H1 (cell line): ENCODE data around the gene AHRR. TPM values are rescaled to one million over a fixed set of nuclear protein-coding genes. Genes with fewer than 3 reads are reported as not detected.

Experiments
- CTCF ChIA-PET: fragments of 300-600 bp; sonication (Branson Sonifier 250); formaldehyde crosslinking; loops from one replicate; lab custom pipeline; 2021; ENCODE audit not compliant: partially characterized antibody; lab: Charles Lee
- POLR2A ChIA-PET: fragments of 300-600 bp; sonication (Branson Sonifier 250); formaldehyde crosslinking; loops from one replicate; lab custom pipeline; 2021; ENCODE audit warnings: inconsistent platforms; ENCODE audit not compliant: partially characterized antibody; lab: Charles Lee
- DNase-seq, 2 experiments: peaks; one replicate each; pipeline versions ENCODE4 v3.0.0 to v3.0.0-alpha.2; 2010 to 2022; ENCODE audit warnings: low spot score in 2 of 2, low read depth in 1 of 2, mixed read lengths in 1 of 2
- FAIRE-seq: peaks from 2 replicates; lab custom pipeline; 2011; peaks lifted over from hg19 to GRCh38; lab: Jason Lieb, UNC
- H2AFZ ChIP-seq: 2 replicates; pipeline ENCODE4 v1.8.1; 2012; ENCODE audit warnings: low read length, inconsistent platforms
- H2AK5ac ChIP-seq: 2 replicates; pipeline ENCODE4 v1.6.1; 2013; ENCODE audit warnings: low read depth, low read length
- H2BK120ac ChIP-seq: replicated peaks from 2 replicates; pipeline ENCODE3; 2013; ENCODE audit warnings: low read depth, low read length, inconsistent platforms
- H2BK12ac ChIP-seq: 2 replicates; pipeline ENCODE4 v1.6.1; 2013; ENCODE audit warnings: low read depth, low read length
- H2BK15ac ChIP-seq: 2 replicates; pipeline ENCODE4 v1.6.1; 2013; ENCODE audit warnings: low read length
- H2BK20ac ChIP-seq: 2 replicates; pipeline ENCODE4 v1.6.1; 2013; ENCODE audit warnings: low read length
- H2BK5ac ChIP-seq: 2 replicates; pipeline ENCODE4 v1.6.1; 2013; ENCODE audit warnings: low read depth, low read length
- H3K14ac ChIP-seq: 2 replicates; pipeline ENCODE4 v1.6.1; 2013; ENCODE audit warnings: inconsistent platforms; ENCODE audit not compliant: insufficient read length
- H3K18ac ChIP-seq: 2 replicates; pipeline ENCODE4 v1.6.1; 2013; ENCODE audit warnings: low read length; ENCODE audit errors: extremely low read depth
- H3K23ac ChIP-seq: 2 replicates; pipeline ENCODE4 v1.6.1; 2013; ENCODE audit warnings: inconsistent platforms; ENCODE audit not compliant: insufficient read length
- H3K23me2 ChIP-seq: 2 replicates; pipeline ENCODE4 v1.6.1; 2013; ENCODE audit warnings: low read depth, low read length
- H3K27ac ChIP-seq: 2 replicates; pipeline ENCODE4 v1.6.1; 2011; ENCODE audit warnings: low read depth, low read length, inconsistent platforms
- H3K27me3 ChIP-seq, 4 experiments: replicated peaks in 1 of 4; 1 replicate in 1 of 4; 2 replicates in 3 of 4; pipeline versions ENCODE4 v1.6.1 to v1.8.1; 2011 to 2013; ENCODE audit warnings: low read length in 3 of 4, mild to moderate bottlenecking in 3 of 4, inconsistent platforms in 2 of 4, mixed read lengths in 2 of 4, moderate library complexity in 1 of 4; ENCODE audit not compliant: control insufficient read depth in 3 of 4, insufficient read depth in 3 of 4; ENCODE audit errors: extremely low read depth in 1 of 4
- H3K36me3 ChIP-seq, 4 experiments: 2 replicates each; pipeline versions ENCODE4 v1.6.1 to v1.8.1; 2011 to 2013; ENCODE audit warnings: mild to moderate bottlenecking in 4 of 4, low read length in 3 of 4, moderate library complexity in 2 of 4, control low read depth in 1 of 4, inconsistent platforms in 1 of 4; ENCODE audit not compliant: insufficient read depth in 4 of 4, control insufficient read depth in 2 of 4
- H3K4ac ChIP-seq: replicated peaks from 2 replicates; pipeline ENCODE3; 2013; ENCODE audit warnings: low read length, low read depth, mixed read lengths, inconsistent platforms; ENCODE audit not compliant: insufficient read length
- H3K4me1 ChIP-seq, 4 experiments: replicated peaks in 1 of 4; 1 replicate in 1 of 4; 2 replicates in 3 of 4; pipeline versions ENCODE4 v1.6.1 to v1.8.1; 2011 to 2013; ENCODE audit warnings: low read length in 3 of 4, inconsistent platforms in 2 of 4, mixed read lengths in 1 of 4; ENCODE audit not compliant: insufficient read depth in 4 of 4, control insufficient read depth in 3 of 4
- H3K4me2 ChIP-seq, 2 experiments: 2 replicates each; pipeline versions ENCODE4 v1.6.1 to v1.8.1; 2011 to 2013; ENCODE audit warnings: low read depth in 2 of 2, low read length in 2 of 2, control low read depth in 1 of 2, inconsistent platforms in 1 of 2, mild to moderate bottlenecking in 1 of 2; ENCODE audit not compliant: insufficient read depth in 1 of 2
- H3K4me3 ChIP-seq, 4 experiments: fragments of 200-600, 300-600 bp in 1 of 4; sonication (generic), shearing (Covaris generic), sonication (Bioruptor Twin) in 1 of 4; 2 replicates each; pipeline versions ENCODE4 v1.5.1 to v1.8.1; 2011 to 2016; ENCODE audit warnings: low read length in 4 of 4, low read depth in 3 of 4, control low read depth in 2 of 4, inconsistent platforms in 2 of 4, mild to moderate bottlenecking in 2 of 4, mixed read lengths in 1 of 4, moderate library complexity in 1 of 4; ENCODE audit not compliant: insufficient read depth in 2 of 4; ENCODE audit errors: extremely low read depth in 1 of 4
- H3K56ac ChIP-seq: replicated peaks from 2 replicates; pipeline ENCODE3; 2013; ENCODE audit warnings: low read depth, mild to moderate bottlenecking, mixed read lengths, low read length, inconsistent platforms; ENCODE audit not compliant: insufficient read length
- H3K79me1 ChIP-seq: 2 replicates; pipeline ENCODE4 v1.6.1; 2013; ENCODE audit warnings: low read depth, low read length, control low read depth
- H3K79me2 ChIP-seq, 2 experiments: 2 replicates each; pipeline versions ENCODE4 v1.6.1 to v1.8.1; 2012 to 2013; ENCODE audit warnings: low read length in 2 of 2, mild to moderate bottlenecking in 2 of 2, inconsistent platforms in 1 of 2; ENCODE audit not compliant: insufficient read depth in 2 of 2, control insufficient read depth in 1 of 2
- H3K9ac ChIP-seq, 4 experiments: replicated peaks in 1 of 4; 1 replicate in 1 of 4; 2 replicates in 3 of 4; pipeline versions ENCODE4 v1.6.1 to v1.8.1; 2011 to 2013; ENCODE audit warnings: low read depth in 3 of 4, low read length in 3 of 4, control low read depth in 2 of 4, mild to moderate bottlenecking in 2 of 4, moderate library complexity in 2 of 4, inconsistent platforms in 1 of 4; ENCODE audit errors: extremely low read depth in 1 of 4
- H3K9me3 ChIP-seq, 2 experiments: 2 replicates each; pipeline versions ENCODE4 v1.6.1 to v1.8.1; 2012 to 2013; ENCODE audit warnings: mild to moderate bottlenecking in 2 of 2, moderate library complexity in 2 of 2, control low read depth in 1 of 2, inconsistent platforms in 1 of 2, low read depth in 1 of 2, low read length in 1 of 2, mixed read lengths in 1 of 2; ENCODE audit not compliant: insufficient read depth in 2 of 2
- H4K20me1 ChIP-seq, 2 experiments: replicated peaks in 1 of 2; 2 replicates each; pipeline versions ENCODE3 to v1.8.1; 2011 to 2013; ENCODE audit warnings: inconsistent platforms in 2 of 2, low read length in 2 of 2, mild to moderate bottlenecking in 1 of 2; ENCODE audit not compliant: insufficient read depth in 2 of 2, control insufficient read depth in 1 of 2
- H4K5ac ChIP-seq: 2 replicates; pipeline ENCODE4 v1.6.1; 2013; ENCODE audit warnings: low read length, low read depth, mixed read lengths, inconsistent platforms; ENCODE audit not compliant: insufficient read length
- H4K8ac ChIP-seq: 2 replicates; pipeline ENCODE4 v1.8.0; 2013; ENCODE audit warnings: mild to moderate bottlenecking, moderate library complexity, low read length, inconsistent platforms; ENCODE audit not compliant: insufficient read depth; ENCODE audit errors: extremely low read depth
- H4K91ac ChIP-seq: replicated peaks from 2 replicates; pipeline ENCODE3; 2013; ENCODE audit warnings: low read length, mixed read lengths, inconsistent platforms; ENCODE audit not compliant: insufficient read length
- CREB1 ChIP-seq: IDR thresholded peaks from 2 replicates; pipeline ENCODE4 v1.6.1; 2012; ENCODE audit warnings: inconsistent platforms
- GTF2F1 ChIP-seq: IDR thresholded peaks from 2 replicates; pipeline ENCODE4 v1.6.1; 2012; ENCODE audit warnings: low read depth, low read length, improper control_type of control experiment, borderline replicate concordance
- NANOG ChIP-seq: IDR thresholded peaks from 2 replicates; pipeline ENCODE4 v1.6.1; 2011; ENCODE audit warnings: low read length, low read depth, mild to moderate bottlenecking, inconsistent platforms; ENCODE audit not compliant: insufficient read depth, poor library complexity, severe bottlenecking
- SIN3A ChIP-seq, 2 experiments: IDR thresholded peaks in 1 of 2; conservative IDR thresholded peaks in 1 of 2; 2 replicates each; pipeline ENCODE4 v1.6.1; 2011 to 2012; ENCODE audit warnings: low read length in 2 of 2, improper control_type of control experiment in 1 of 2, low read depth in 1 of 2, mild to moderate bottlenecking in 1 of 2
- WGBS, 2 experiments: shearing (Covaris generic) in 1 of 2; methylation state at CpG; one replicate each; pipeline versions ENCODE4 v1.1.6 to v1.1.7; 2013 to 2015; ENCODE audit warnings: low lambda C conversion rate in 2 of 2, mixed read lengths in 2 of 2, inconsistent platforms in 1 of 2, low coverage in 1 of 2, missing lambda C conversion rate in 1 of 2; ENCODE audit not compliant: insufficient replicate concordance in 2 of 2, insufficient coverage in 1 of 2, insufficient read length in 1 of 2; ENCODE audit errors: extremely low coverage in 1 of 2, missing lambda C conversion rate in 1 of 2; 5-methylcytosine and 5-hydroxymethylcytosine counted together
- polyA plus RNA-seq, 7 experiments: library from polyadenylated mRNA; depleted of rRNA in 3 of 7; stranded (reverse) in 5 of 7; unstranded in 2 of 7; fragments of >200 nt in 5 of 7; fragments of 200-250 nt in 2 of 7; gene quantifications; 1 replicate in 5 of 7; 2 replicates in 1 of 7; 4 replicates in 1 of 7; pipeline versions ENCODE4 v1.2.1 to v1.2.3, GENCODE V29; 2011 to 2013; ENCODE audit warnings: missing spikeins in 2 of 7, mixed read lengths in 2 of 7
- total RNA-seq: library from RNA; stranded (reverse); fragmentation: NEBNext Ultra II Directional; extraction: Animal tissue kit (Norgen Biotek cat#: 25700); gene quantifications from 2 replicates; pipeline ENCODE4 v1.2.1, GENCODE V29; 2021
- TF ChIP-seq, protein P1 (sequence below), 3 experiments: IDR thresholded peaks; 1 replicate in 2 of 3; 2 replicates in 1 of 3; pipeline versions ENCODE4 v1.5.1 to v1.6.1; 2011; ENCODE audit warnings: low read length in 3 of 3, mild to moderate bottlenecking in 3 of 3, inconsistent platforms in 2 of 3, low read depth in 1 of 3, moderate library complexity in 1 of 3; ENCODE audit not compliant: insufficient read depth in 1 of 3; ENCODE audit errors: control extremely low read depth in 1 of 3
- TF ChIP-seq, protein P2 (sequence below): IDR thresholded peaks from 2 replicates; pipeline ENCODE4 v1.6.1; 2011; ENCODE audit warnings: low read depth, mild to moderate bottlenecking, low read length; ENCODE audit not compliant: insufficient read depth
- TF ChIP-seq, protein P3 (sequence below): IDR thresholded peaks from 2 replicates; pipeline ENCODE4 v1.6.1; 2012; ENCODE audit warnings: inconsistent platforms

The AHRR gene
- total and polyA plus RNA-seq, 2 of the 8 experiments (the other 6 are each of a cell fraction or from before 2014, with no cell fraction given), result 0.41 to 0.80 TPM

DNA sequence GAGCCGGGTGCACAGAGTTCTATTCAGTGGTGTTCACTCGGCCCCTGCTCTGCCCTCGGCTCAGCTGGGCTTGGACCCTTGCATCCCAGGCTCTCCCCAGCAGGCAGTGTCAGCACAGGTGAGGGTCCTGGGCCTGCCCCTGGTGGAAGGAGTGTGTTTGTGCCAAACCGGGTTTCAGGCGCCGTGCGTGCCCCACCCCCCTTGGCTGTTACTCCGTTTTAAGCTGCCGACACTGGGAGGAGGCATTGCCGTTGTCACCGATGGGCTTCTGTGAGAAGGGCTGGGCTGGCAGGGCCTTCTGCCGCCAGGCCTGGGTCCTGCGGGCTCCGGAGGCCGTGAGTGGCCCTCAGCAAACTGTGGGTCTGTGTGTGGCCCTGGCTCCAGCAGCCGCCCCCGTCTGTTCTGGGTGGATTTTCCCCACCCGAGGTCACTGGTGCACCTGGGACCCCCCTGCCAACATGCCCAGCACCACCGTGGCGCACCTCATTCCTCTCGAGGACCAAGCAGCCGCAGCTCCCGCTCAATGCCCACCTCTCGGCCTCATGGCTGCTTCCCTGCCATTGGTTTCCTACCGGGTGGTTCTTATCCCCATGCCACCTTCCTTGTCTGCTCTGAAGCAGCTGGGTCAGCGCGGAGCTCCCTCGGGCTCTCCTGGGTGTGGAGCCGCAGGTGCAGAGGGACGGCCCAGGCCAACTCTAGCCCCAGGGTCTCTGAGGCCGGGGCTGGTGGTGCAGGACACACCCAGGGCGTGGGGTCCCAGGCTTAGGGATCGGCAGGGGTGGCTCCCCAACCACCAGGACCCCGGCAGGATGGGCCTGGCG is 77.2 kb downstream of the AHRR start:
- Histone ChIP-seq H3K9me3 (no peaks in the 10 kb centered on the region), H2AK5ac (no peak overlapping the region), H2BK15ac (no peak overlapping the region), H2BK20ac (no peak overlapping the region), H3K14ac (no peak overlapping the region), H2BK120ac (no peak overlapping the region), H2BK12ac (peak overlapping the region; percentile 75; the same call in 1 of the 2 replicates), H3K79me2 (no peaks in the 10 kb centered on the region), H3K4ac (no peak overlapping the region), H3K27me3 (peaks cover 0 to 3% (median 2%) of the 10 kb centered on the region in 4 experiments; a peak in 3 of 7 replicates), H3K18ac (no peak overlapping the region; the same call in 1 of the 2 replicates), H3K4me2 (no peak overlapping the region), H4K20me1 (no peaks in the 10 kb centered on the region), H3K36me3 (no peaks in the 10 kb centered on the region), H3K23me2 (no peaks in the 10 kb centered on the region), H2BK5ac (0 out of 2 replicates have a peak overlapping the region, but pooled peaks have one; percentile 39), H2AFZ (no peak overlapping the region), H3K4me1 (peaks cover 0 to 16% (median 11%) of the 10 kb centered on the region in 4 experiments; a peak in 5 of 7 replicates), H3K27ac (peak overlapping the region; percentile 47), H4K5ac (no peak overlapping the region), H3K9ac (no peak overlapping the region), H3K79me1 (no peaks in the 10 kb centered on the region), H4K8ac (peak overlapping the region; percentile 82), H4K91ac (no peak overlapping the region), H3K4me3 (no peak overlapping the region), H3K56ac (no peak overlapping the region), H3K23ac (no peak overlapping the region)
- WGBS, 2 experiments, result 87% methylated on average over 32 of the region's 35 CpGs; no CpG with 5 or more reads in 1 of the 2 experiments
- FAIRE-seq (no peak), DNase-seq (peak in 1 of 2 experiments; percentile 52)
- CTCF ChIA-PET, result interaction anchor here (0.8 to 2.8 kb wide), 6 partner anchors 9 to 80 kb away, joined by 3 to 13 read pairs (median 5); partner anchors contain the start of gene AHRR
- POLR2A ChIA-PET, result interaction anchor here (0.6 to 1.3 kb wide), 4 partner anchors 20 to 80 kb away, joined by 3 to 5 read pairs (median 3); no protein-coding TSS in a partner anchor
- TF ChIP-seq GTF2F1 (no peak), SIN3A (conservative IDR thresholded peaks at IDR 0.05 in 1 of 2, IDR thresholded peaks at IDR 0.05 in 1 of 2; ENCODE audit: low read depth in 1 of 2, low read length in 2 of 2) (no peak), NANOG (no peak), CREB1 (no peak)
- TF ChIP-seq, protein P1, sequence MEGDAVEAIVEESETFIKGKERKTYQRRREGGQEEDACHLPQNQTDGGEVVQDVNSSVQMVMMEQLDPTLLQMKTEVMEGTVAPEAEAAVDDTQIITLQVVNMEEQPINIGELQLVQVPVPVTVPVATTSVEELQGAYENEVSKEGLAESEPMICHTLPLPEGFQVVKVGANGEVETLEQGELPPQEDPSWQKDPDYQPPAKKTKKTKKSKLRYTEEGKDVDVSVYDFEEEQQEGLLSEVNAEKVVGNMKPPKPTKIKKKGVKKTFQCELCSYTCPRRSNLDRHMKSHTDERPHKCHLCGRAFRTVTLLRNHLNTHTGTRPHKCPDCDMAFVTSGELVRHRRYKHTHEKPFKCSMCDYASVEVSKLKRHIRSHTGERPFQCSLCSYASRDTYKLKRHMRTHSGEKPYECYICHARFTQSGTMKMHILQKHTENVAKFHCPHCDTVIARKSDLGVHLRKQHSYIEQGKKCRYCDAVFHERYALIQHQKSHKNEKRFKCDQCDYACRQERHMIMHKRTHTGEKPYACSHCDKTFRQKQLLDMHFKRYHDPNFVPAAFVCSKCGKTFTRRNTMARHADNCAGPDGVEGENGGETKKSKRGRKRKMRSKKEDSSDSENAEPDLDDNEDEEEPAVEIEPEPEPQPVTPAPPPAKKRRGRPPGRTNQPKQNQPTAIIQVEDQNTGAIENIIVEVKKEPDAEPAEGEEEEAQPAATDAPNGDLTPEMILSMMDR (IDR thresholded peaks at IDR 0.05; ENCODE audit: control extremely low read depth in 1 of 3, insufficient read depth in 1 of 3, low read depth in 1 of 3, low read length in 3 of 3), result peak in 2 of 3 experiments; percentile 18 to 19; a peak in 3 of 4 replicates
- TF ChIP-seq, protein P2, sequence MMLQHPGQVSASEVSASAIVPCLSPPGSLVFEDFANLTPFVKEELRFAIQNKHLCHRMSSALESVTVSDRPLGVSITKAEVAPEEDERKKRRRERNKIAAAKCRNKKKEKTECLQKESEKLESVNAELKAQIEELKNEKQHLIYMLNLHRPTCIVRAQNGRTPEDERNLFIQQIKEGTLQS, result no peak
- TF ChIP-seq, protein P3, sequence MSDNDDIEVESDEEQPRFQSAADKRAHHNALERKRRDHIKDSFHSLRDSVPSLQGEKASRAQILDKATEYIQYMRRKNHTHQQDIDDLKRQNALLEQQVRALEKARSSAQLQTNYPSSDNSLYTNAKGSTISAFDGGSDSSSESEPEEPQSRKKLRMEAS, result peak; percentile 38; the same call in 1 of the 2 replicates
